Measurements from ENCODE around the gene FGD4.
A peak's percentile ranks its signal among the peaks of the same experiment; 100 is the strongest.

Gene FGD4

DNA sequence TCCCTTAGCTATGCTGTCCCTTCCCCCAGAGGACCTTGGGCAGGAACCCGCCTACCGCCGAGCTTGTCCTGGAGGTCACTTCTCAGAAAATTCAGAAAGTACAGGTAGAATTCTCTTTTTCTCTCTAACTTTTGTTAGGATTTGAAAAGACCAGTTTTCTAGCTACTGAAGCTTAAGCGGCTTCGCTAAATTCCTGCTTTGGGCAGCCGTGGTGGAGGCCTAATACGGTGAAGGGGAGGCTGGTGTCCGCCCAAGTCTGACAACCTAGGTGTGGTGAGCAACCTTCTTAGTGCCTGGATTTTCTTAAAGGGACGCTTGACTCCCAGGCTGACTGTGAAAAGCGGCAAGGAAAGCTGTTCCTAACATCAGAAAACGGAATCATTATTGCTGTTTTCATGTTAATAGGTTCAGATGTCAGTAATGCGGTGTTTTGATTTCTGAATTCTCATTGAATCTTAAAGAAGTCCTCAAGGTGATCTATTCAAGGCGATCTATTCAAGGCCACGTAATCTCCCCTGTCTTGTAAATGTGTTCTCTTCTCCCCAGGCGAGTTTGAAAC is 835 bp downstream of the FGD4 start:
- TF ChIP-seq, protein P1, sequence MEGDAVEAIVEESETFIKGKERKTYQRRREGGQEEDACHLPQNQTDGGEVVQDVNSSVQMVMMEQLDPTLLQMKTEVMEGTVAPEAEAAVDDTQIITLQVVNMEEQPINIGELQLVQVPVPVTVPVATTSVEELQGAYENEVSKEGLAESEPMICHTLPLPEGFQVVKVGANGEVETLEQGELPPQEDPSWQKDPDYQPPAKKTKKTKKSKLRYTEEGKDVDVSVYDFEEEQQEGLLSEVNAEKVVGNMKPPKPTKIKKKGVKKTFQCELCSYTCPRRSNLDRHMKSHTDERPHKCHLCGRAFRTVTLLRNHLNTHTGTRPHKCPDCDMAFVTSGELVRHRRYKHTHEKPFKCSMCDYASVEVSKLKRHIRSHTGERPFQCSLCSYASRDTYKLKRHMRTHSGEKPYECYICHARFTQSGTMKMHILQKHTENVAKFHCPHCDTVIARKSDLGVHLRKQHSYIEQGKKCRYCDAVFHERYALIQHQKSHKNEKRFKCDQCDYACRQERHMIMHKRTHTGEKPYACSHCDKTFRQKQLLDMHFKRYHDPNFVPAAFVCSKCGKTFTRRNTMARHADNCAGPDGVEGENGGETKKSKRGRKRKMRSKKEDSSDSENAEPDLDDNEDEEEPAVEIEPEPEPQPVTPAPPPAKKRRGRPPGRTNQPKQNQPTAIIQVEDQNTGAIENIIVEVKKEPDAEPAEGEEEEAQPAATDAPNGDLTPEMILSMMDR (IDR thresholded peaks at IDR 0.05; ENCODE audit: control insufficient read depth, insufficient read depth, low read depth, low read length, missing control alignments): no peak
- no peak for DNase-seq (ENCODE audit: low read depth)
- H3K4me3 ChIP-seq (ENCODE audit: control insufficient read depth, low read depth, low read length): peak overlapping the region; percentile 67

DNA sequence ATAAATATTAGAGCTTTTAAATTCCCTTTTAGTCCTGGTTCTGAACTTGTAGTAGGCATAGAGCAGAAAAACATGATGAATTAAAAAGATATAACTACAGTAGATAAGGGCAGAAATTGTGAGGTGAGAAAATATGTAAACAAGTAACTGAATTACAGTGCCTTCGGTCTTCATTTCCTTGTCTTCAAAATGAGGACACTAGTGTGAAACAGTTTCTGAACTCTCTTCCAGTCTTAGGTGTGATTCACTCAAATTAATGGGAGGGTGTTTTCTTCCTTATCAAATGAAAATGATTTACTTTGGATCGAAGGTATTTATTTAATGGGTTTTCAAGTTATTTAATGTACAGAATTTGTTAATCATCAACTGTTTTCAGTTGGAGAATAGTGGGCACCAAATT is 1.5 kb downstream of the FGD4 start:
- no peak for DNase-seq (ENCODE audit: low read depth)
- TF ChIP-seq, protein P1 (IDR thresholded peaks at IDR 0.05; ENCODE audit: control insufficient read depth, insufficient read depth, low read depth, low read length, missing control alignments): no peak
- no peak overlapping the region for H3K4me3 ChIP-seq (ENCODE audit: control insufficient read depth, low read depth, low read length)

DNA sequence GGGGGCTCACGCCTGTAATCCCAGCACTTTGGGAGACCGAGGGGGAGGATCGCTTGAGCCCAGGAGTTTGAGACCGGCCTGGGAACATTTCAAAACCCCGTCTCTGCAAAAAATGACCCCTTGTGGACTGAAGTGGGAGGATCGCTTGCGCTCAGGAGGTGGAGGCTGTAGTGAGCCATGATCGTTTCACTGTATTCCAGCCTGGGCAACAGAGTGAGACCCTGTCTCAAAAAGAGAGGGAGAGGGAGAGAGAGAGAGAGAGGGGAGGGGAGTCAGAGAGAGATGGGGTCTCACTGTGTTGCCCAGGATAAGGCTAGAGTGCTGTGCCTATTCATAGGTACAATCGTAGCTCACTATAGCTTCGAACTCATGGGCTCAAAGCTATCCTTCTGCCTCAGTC is 2.8 kb downstream of the FGD4 start:
- H3K4me3 ChIP-seq (ENCODE audit: control insufficient read depth, low read depth, low read length): no peak overlapping the region
- TF ChIP-seq, protein P1 (IDR thresholded peaks at IDR 0.05; ENCODE audit: control insufficient read depth, insufficient read depth, low read depth, low read length, missing control alignments): no peak
- DNase-seq (ENCODE audit: low read depth): no peak

DNA sequence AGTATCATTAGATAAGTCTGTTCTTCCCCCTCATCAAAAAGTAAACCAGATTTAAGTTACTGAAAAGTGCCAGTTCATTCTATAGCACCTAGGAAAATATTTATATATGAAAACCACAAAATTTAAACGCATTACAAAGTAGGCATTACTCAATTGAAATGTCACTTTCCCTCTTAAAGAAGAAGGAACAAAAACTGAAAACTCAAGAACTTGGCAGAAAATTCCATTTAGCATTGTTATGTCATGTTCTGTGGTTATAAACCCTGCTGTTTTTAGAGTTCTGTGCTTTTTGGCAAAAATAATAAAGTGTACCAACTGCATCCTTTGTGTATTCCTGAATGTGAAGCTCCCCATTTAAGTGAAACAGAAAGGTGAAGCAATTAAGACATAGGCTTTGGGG is 3.6 kb downstream of the FGD4 start:
- no peak for DNase-seq (ENCODE audit: low read depth)
- H3K4me3 ChIP-seq (ENCODE audit: control insufficient read depth, low read depth, low read length): no peak overlapping the region
- TF ChIP-seq, protein P1 (IDR thresholded peaks at IDR 0.05; ENCODE audit: control insufficient read depth, insufficient read depth, low read depth, low read length, missing control alignments): no peak

DNA sequence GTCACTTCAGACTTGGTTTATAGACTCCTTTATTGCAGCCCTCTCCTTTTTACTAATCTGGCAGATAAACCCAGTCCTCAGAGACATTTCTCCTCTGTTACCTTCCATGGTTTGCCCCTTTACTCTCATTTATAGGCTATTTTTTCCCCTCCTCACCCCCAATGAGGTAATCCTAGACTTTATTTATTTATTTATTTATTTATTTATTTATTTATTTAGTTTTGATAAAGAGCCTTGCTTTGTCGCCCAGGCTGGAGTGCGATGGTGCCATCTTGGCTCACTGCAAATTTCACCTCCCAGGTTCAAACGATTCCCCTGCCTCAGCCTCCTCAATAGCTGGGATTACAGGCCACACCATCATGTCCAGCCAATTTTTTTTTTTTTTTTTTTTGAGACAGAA is 8.4 kb downstream of the FGD4 start:
- H3K4me3 ChIP-seq (ENCODE audit: control insufficient read depth, low read depth, low read length): no peak overlapping the region
- DNase-seq (ENCODE audit: low read depth): no peak
- TF ChIP-seq, protein P1 (IDR thresholded peaks at IDR 0.05; ENCODE audit: control insufficient read depth, insufficient read depth, low read depth, low read length, missing control alignments): no peak

DNA sequence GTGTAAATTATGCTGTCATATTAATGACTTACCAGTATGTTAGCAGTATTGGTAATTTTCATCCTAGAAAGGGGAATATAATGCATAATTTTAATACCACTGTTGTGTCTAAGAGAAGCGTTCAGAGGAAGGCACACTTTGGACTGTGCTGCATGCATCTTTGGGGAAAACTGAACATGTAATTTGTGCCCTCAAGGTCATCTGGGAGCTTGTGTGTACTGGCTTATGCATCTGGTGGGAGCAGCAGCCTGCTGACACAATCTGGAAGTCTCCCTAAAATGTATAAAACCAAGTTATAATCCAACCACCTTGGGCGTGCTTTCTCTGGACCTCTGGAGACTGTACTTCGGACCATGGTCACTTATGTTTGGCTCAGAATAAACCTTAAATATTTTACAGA is 14.1 kb downstream of the FGD4 start:
- TF ChIP-seq, protein P1 (IDR thresholded peaks at IDR 0.05; ENCODE audit: control insufficient read depth, insufficient read depth, low read depth, low read length, missing control alignments): no peak
- no peak for DNase-seq (ENCODE audit: low read depth)
- no peak overlapping the region for H3K4me3 ChIP-seq (ENCODE audit: control insufficient read depth, low read depth, low read length)

DNA sequence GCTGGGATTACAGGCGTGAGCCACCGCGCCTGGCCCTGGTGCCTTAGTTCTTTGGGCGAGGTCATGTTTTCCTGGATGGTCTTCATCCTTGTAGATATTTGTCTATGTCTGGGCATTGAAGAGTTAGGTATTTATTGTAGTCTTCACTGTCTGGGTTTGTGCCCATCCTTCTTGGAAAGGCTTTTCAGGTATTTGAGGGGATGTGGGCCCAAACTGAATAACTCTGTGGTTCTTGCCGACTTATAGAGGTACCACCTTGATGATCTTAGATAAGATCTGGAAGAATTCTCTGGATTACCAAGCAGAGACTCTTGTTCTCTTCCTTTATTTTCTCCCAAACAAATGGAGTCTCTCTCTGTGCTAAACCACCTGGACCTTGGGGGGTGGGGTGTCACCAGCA is 18.9 kb downstream of the FGD4 start:
- no peak overlapping the region for H3K4me3 ChIP-seq (ENCODE audit: control insufficient read depth, low read depth, low read length)
- no peak for DNase-seq (ENCODE audit: low read depth)
- TF ChIP-seq, protein P1 (IDR thresholded peaks at IDR 0.05; ENCODE audit: control insufficient read depth, insufficient read depth, low read depth, low read length, missing control alignments): no peak

All from AG09309 (cell line).